Inflammatory macrophage treated with lipopolysaccharide for 4 hours (primary cell): ENCODE data around the gene AK6.
A peak's percentile ranks its signal among the peaks of the same experiment; 100 is the strongest.
"Not testable (repeated sequence)": the region's sequence is repeated elsewhere in the genome, so short reads cannot be mapped to it uniquely, and the experiment has no call there.

Experiments used
- DNase-seq: peaks from one replicate; pipeline ENCODE4 v3.0.0-alpha.2; 2020

The AK6 gene

DNA sequence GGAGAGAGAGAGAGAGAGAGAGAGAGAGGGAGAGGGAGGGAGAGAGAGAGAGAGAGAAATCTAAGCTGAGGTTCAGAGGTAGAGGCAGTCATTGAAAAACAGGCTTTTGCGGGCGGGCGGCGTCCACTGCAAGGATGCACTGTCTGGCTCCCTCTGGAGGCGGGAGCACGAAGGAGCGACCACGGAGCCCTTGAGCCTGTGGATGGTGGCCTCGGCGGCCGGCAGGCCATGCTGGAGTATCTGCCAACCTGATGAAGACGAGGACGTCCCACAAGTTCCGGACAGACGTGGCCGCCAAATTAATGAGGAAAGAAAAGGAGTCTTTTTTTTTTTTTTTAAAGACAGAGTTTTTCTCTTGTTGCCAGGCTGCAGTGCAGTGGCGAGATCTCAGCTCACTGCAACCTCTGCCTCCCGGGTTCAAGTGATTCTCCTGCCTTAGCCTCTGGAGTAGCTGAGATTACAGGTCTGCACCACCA is 34.5 kb downstream of the AK6 start:
- DNase-seq: peak; percentile 81

DNA sequence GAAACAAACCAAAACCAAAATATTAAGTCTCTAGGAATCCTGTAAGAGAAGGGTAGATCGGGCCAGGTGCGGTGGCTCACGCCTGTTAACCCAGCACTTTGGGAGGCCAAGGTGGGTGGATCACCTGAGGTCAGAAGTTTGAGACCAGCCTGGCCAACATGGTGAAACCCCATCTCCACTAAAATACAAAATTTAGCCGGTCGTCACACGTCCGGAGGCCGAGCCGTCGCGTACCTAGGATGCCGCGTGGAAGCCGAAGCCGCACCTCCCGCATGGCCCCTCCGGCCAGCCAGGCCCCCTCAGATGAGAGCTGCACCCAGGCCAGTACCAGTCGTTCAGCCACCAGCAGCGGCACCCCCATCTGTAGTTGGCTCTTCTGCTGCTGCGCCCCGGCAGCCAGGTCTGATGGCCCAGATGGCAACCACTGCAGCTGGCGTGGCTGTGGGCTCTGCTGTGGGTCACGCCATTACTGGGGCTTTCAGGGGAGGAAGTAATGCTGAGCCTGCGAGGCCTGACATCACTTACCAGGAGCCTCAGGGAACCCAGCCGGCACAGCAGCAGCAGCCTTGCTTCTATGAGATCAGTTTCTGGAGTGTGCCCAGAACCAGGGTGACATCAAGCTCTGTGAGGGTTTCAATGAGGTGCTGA is 35.5 kb downstream of the AK6 start:
- DNase-seq: not testable (repeated sequence)

DNA sequence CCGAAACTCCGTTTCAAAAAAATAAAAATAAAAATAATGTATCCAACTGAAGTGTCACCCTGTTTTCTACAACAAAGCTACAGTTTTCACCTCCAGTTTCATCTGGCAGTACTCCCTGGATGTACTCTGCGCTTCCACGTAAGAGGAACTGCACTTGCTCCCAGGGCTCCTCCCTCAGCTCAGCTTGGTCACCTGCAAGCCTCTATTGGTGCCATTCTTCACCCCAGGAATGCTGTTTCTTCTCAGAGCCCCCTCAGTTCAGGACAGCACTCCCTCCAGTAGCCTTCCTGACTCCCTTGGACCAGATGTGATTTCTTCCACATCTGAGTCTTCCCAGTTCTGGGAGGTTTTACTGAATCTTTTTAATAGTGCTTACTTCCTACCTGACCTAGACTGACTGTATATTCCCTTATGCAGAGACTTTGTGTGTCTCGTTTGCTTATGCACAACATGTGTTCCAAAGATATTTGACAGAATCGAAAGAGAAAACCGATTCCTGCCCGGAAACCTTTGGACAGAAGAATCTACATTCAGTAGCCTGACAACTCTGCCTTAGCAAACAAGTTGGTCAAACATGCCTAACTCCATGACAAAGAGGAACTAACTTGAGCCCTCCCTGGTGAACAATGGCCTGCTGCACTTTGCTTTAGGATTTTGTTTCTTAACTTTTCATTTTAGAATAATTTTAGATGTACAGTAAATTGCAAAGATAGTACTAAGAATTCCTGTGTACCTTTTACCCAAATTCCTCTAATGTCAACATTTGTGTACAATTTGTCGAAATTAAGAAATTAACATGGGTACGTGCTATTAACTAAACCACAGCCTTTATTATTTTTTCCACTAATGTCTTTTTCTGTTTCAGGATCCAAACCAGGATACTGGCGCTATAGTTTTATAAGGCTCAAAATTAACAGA is 37.5 kb downstream of the AK6 start:
- peak; percentile 23 for DNase-seq

DNA sequence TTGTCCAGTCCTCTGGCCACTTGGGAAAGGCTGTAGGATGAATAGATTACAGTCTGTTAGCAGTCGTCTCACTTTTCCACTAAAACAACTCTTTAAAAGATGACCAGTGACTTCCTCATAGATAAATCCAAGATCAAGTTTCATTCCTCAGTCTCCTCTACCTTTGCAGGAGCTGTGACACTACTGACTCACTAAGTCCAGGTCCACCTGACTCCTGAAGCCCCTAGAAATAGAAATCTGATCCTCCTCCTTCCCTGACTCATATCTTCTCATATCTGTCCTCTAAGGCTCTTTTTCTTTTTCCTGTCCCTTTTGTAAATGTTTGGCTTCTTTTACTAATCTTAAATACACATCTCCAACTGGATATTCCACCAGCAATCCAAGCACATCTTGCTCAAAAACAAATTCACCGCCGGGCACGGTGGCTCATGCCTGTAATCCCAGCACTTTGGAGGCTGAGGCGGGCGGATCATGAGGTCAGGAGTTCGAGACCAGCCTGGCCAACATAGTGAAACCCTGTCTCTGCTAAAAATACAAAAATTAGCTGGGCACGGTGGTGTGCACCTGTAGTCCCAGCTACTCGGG is 39.3 kb downstream of the AK6 start:
- no peak for DNase-seq

DNA sequence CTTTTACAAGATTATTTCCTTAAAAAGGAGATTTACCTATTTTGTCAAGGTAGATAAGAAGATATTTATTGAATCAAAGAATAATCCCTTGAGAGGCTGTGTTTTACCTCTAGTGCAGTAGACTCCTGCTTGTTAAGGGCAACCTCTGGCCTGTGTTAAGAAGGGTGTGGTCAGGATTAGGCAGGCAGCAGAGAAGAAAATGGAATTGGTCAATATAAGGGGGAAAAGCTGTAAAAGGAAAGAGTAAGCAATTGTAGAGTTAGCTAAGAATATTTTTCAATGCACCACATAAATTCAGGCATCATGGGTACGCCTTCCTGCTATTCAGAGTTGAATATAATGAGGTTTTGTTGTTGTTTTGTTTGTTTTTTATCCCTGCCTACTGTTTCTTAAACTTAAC is 43.0 kb downstream of the AK6 start:
- DNase-seq: no peak

DNA sequence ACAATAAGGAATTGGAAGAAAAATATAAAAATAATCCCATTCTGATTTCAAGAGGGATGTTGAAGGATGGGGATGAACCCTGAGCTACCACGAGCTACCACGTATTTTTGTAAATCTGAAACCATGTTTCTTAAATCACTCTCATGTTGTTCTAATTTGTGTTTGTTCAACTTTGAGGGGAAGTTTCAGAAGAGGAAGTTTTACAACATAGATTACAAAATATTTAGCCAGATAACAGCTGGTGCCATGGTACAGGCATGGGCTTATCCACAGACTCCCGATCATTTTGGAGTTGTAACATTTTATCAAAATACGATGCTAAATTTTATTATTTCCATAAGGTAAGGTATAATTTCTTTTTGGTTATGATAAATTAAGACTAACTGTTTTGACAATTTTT is 51.9 kb downstream of the AK6 start:
- peak; percentile 49 for DNase-seq

DNA sequence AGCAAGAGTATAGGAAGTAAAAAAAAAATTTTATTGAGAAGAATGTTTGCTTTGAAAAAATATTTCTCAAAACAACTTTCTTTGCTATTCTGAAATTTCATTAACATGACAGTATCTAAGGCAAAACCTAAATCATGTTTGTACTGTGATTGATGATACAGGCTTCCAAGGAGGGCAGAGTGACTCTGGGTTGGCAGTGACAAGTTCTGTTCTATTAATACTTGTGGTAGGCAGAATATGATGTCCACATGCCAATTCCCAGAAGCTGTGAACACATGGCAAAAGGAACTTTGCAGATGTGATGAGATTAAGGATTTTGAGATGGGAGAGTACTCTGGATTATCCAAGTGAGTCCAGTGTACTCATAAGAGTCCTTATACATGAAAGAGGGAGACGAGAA is 53.3 kb downstream of the AK6 start:
- no peak for DNase-seq

DNA sequence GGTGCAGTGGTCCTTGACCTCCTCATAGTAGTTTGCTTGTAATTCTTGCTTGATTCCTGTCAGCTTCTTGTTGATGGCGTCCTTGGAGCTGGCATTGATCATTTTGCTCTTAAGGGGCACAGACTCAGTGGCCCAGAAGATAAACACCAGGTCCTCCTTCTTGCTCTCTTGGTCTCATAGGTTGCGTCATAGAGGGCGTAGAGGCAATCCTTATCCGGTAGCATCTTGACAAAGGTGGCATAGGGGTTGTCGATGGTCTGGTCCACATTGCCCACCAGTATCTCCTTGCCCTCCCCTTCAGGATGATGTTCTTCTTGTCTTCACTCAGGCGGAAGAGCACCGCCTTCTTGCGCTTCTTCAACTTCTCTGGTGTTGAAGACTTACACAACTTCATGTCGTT is 55.9 kb downstream of the AK6 start:
- no peak for DNase-seq

DNA sequence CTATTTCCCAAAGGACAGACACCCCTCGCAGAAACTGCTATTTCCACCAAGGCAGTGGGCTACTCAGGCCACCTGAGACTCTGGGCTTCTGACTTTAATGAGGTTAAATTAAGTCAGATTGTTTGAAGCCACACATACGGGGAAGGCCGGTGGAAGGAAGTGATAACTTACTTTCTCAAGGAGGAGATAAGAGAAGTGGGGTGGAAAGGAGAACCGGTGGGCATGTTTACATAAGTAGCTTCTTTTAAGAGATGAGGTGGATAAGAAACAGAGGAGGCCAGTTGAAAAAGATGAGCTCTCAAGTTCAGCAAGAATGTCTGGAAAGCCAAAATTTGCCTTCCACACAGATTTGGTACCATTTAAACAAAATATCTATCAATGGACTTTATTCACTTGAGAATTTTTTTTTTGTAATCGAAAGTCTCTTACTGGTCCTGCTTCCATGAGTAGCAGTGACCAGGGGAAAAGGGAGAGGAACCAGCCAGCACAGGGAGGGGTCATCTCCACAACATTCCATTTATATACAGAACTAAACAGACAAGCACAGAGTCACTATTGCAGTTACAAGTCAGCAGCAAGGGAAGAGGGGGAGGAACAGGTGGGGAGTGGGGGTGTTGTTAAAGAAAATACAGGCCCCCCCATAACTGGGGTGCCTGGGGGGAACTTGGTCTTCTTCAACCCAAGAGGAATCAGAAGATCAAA is 56.7 kb downstream of the AK6 start:
- no peak for DNase-seq

DNA sequence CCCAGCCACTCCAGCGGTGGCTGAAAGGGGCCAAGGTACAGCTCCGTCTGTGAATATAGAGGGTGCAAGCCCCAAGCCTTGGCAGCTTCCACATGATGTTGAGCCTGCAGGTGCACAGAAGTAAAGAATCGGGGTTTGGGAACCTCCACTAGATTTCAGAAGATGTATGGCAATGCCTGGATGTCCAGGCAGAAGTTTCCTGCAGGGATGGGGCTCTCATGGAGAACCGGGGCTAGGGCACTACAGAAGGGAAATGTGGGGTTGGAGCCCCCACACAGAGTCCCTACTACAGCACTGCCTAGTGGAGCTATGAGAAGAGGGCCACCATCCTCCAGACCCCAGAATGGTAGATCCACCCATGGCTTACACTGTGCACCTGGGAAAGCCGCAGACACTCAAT is 59.9 kb downstream of the AK6 start:
- no peak for DNase-seq

DNA sequence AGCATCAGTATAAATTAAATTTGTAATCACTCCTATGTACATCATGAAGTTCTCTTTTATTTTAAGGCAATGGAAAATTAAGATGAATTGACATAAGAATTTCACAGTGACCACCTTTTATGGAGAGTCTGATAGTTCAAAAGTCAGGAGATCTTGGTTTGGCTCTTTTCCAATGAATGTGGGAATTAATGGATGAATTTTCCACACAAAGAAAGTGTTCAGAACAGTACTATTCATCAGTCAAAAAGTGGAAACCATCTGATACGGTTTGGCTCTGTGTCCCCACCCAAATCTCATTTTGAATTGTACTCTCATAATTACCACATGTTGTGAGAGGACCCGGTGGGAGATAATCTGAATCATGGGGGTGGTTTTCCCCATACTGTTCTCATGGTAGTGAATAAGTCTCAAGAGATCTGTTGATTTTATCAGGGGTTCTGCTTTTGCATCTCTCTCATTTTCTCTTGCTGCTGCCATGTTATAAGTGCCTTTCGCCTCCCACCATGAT is 61.2 kb downstream of the AK6 start:
- no peak for DNase-seq

DNA sequence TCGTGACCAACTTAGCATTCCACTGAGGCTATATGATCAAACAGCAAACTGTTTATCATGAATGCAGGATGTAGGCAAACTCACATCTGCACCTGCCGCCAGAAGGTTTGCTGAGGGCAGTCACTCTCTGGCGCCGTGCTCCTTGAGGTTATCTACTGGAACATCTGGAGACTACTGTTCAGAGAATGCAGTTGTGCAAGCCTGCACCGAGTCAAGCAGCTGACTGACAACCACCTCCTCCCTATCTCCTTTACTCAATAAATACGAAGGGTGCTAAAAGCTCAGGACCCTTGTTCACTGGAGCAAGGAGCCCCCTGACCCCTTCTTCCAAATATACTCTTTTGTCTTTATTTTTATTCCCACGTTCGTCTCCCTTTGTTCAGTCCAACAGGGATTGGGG is 63.8 kb downstream of the AK6 start:
- DNase-seq: no peak
